ENCODE measurements around the gene ADRA1B. TPM values are rescaled to one million over a fixed set of nuclear protein-coding genes. Genes with fewer than 3 reads are reported as not detected.

Gene ADRA1B
- total RNA-seq, 2 experiments from 2014 or later, result not detected

DNA sequence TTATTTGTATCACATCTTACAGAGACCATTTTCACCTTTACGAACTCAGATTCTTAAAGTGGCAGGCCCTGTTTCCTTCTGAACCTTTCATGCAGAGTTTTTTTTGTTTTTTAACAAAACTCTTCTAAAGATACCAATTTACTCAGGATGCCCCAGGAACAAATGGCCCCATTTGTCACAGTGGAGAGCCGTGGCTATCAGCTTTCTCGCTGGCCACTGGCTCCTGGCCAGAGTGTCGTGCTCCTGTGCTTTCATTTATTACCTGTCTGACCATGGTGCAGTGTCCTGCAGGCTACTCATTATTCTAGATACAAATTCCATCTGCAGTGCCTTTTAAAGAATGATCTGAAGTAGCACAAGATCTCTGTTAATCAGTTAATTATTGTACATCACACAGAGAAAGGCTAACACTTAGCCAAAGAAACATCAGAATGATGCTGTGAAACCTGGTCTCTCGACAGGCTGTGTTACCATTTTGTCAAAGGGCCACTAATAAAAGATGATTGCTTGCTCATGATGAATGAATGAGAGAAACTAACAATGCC lies 27.8 kb downstream of the ADRA1B start:
- Mint-ChIP-seq H3K4me1 (ENCODE audit: low read depth) (no peaks in the 10 kb centered on the region), H3K9me3 (no peaks in the 10 kb centered on the region), H3K27me3 (peaks cover 15% of the 10 kb centered on the region), H3K36me3 (no peaks in the 10 kb centered on the region), H3K27ac (no peak overlapping the region), H3K4me3 (no peak overlapping the region)
- intact Hi-C loops (cut with micrococcal nuclease), result no loop called here
- no peak for DNase-seq
- ChIA-PET CTCF (no interaction called here), POLR2A (no interaction called here)

DNA sequence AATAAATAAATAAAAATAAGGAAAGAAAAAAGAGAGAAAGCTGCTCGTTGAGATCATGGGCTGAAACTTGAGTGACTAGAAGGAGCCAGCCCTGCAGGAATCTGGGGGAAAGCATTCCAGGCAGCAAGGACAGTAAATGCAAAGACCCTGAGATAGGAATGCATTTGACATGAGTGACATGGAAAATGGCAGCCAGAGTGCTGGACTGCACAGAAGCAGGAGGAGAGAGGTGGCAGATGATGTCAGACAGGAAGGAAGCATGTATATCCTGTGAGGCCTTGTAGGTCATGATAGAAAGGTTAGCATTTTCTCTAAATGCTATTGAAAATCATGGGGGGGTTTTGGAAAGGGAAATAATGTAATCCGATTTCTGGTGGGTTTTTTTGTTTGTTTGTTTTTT lies 29.1 kb downstream of the ADRA1B start:
- H3K9me3 Mint-ChIP-seq, result no peaks in the 10 kb centered on the region
- H3K27ac Mint-ChIP-seq, result no peak overlapping the region
- peaks cover 18% of the 10 kb centered on the region for H3K27me3 Mint-ChIP-seq
- ChIA-PET CTCF (no interaction called here), POLR2A (no interaction called here)
- H3K36me3 Mint-ChIP-seq, result no peaks in the 10 kb centered on the region
- no peak for DNase-seq
- no peaks in the 10 kb centered on the region for H3K4me1 Mint-ChIP-seq (ENCODE audit: low read depth)
- H3K4me3 Mint-ChIP-seq, result no peak overlapping the region
- intact Hi-C loops (cut with micrococcal nuclease), result no loop called here

DNA sequence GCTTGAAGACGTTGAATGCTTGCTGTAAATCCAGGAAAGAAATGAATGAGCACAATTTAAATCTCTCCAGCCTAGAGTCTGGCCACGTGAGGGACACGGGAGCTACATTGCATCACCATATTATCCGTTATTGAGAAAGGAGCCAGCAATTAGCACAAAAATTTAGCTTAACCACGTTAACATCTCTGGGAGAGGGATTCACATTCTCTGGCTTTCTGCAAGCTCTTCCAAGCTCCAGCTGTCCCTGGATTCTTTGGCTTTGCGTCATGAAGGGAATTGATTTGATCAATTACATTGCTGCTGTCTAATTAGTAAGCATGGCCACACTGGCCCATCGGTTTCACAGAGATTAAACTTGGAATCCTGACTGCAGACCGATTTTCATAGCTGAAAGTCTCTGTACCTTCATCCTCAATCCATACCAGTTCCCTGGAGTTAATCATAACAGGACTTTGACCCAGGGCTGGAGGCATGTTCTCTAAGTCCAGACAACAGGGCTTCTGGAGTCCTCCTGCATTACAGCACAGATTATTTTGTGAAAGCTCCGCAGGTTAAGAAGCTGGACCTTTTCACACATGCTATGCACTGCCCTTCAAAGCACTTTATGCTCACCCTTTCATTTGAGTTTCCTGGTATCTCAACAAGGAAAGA lies 31.6 kb downstream of the ADRA1B start:
- ChIA-PET POLR2A (no interaction called here), CTCF (no interaction called here)
- Mint-ChIP-seq H3K4me1 (ENCODE audit: low read depth) (no peaks in the 10 kb centered on the region), H3K27ac (no peak overlapping the region), H3K9me3 (no peaks in the 10 kb centered on the region), H3K36me3 (no peaks in the 10 kb centered on the region), H3K27me3 (peaks cover 10% of the 10 kb centered on the region), H3K4me3 (no peak overlapping the region)
- intact Hi-C loops (cut with micrococcal nuclease), result no loop called here
- DNase-seq, result no peak

DNA sequence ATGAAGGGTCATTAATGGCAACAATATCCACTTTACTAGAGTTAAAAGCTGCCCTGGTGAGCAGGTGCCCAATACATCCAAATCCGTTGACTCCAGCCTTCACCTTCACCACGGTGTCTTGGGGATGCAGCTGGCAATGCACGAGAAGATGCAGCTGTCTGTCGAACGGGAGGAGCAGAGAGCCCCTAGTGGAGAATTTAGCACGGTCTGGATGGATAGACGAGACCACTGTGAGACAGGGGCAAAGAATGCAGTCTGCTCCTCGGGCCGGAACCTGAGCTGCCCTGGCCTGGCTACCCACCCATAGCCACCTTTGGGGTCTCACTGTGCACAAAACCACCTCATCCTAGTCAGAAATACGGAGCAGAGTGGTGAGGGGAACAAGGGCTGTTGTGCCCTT lies 35.1 kb downstream of the ADRA1B start:
- Mint-ChIP-seq H3K27ac (no peak overlapping the region), H3K9me3 (no peaks in the 10 kb centered on the region), H3K27me3 (peaks cover 9% of the 10 kb centered on the region), H3K4me1 (ENCODE audit: low read depth) (no peaks in the 10 kb centered on the region), H3K36me3 (no peaks in the 10 kb centered on the region), H3K4me3 (no peak overlapping the region)
- intact Hi-C loops (cut with micrococcal nuclease), result no loop called here
- ChIA-PET POLR2A (no interaction called here), CTCF (interaction anchor here (0.6 to 1.0 kb wide), 2 partner anchors 36 to 495 kb away, joined by 3 to 4 read pairs; no protein-coding TSS in a partner anchor)
- DNase-seq, result no peak

DNA sequence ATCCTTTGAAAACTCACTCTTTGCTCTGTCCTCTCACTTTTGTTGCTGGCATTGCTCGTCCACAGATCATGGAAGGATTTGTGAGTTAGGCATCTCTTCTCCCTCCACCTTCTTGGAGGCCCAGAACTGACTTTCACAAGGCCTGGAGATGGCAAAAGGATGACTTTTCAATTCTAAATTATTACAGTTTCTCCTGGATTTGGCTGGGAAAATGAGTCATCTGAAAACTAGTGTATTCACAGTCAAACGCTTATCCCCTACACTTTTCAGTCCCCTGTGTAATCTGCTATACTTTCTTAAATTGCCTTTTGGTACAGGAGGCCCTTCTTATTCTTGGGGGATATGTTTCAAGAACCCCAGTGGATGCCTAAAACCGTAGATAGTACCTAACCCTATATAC lies 35.6 kb downstream of the ADRA1B start:
- H3K36me3 Mint-ChIP-seq, result no peaks in the 10 kb centered on the region
- no peak overlapping the region for H3K4me3 Mint-ChIP-seq
- ChIA-PET POLR2A (no interaction called here), CTCF (no interaction called here)
- H3K27me3 Mint-ChIP-seq, result peaks cover 6% of the 10 kb centered on the region
- H3K4me1 Mint-ChIP-seq (ENCODE audit: low read depth), result no peaks in the 10 kb centered on the region
- H3K27ac Mint-ChIP-seq, result no peak overlapping the region
- no peaks in the 10 kb centered on the region for H3K9me3 Mint-ChIP-seq
- DNase-seq, result no peak
- intact Hi-C loops (cut with micrococcal nuclease), result no loop called here

DNA sequence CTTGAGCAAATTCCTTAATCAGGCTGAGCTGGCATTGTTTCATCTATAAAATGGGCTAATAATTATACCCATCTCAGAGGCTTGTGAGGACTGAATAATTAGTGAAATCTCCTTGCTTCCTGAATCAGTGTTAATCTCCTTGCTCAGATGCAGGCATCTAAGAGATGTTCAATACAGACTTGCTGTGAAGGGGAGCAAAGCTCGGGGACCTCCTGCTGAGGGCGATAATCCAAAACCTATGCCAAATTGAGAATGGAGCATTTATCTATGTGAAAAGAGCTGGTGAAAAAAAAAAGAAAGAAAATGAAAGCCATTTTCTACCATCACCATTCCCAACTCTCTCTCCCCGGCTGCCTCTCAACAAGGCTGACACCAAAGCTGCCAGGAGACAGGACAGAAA lies 37.3 kb downstream of the ADRA1B start:
- Mint-ChIP-seq H3K4me3 (no peak overlapping the region), H3K4me1 (ENCODE audit: low read depth) (no peaks in the 10 kb centered on the region), H3K27ac (no peak overlapping the region), H3K9me3 (no peaks in the 10 kb centered on the region), H3K27me3 (peaks cover 5% of the 10 kb centered on the region), H3K36me3 (no peaks in the 10 kb centered on the region)
- intact Hi-C loops (cut with micrococcal nuclease), result no loop called here
- no peak for DNase-seq
- ChIA-PET POLR2A (no interaction called here), CTCF (interaction anchor here (0.7 to 1.8 kb wide), 3 partner anchors 14 to 428 kb away, joined by 3 to 6 read pairs (median 3); no protein-coding TSS in a partner anchor)

DNA sequence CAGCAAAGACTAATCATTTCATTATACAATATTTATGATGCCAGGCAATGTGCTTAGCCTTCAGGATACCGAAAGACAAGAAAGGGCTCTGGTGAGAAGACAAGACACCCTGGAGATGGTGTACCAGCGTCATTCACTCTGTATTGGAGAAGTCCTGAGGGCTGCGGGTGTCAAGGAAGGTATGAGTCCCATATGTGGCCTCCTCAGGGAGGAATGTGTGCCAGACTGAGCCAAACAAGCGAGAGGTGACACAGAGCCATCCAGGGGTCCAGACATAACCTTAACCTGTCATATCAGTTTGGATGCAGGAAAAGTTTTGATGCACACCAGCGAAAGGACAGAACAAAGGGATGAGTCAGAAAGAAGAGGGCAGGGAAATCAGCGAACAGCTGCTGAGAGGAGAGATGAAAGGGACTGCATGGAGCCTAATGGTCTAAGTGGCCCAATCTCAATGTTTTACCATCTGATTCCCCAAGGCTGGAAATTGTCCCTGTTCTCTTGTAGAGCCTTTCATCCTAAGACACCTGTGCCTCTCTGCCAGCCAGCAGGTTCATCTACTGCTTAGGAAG lies 38.9 kb downstream of the ADRA1B start:
- H3K27ac Mint-ChIP-seq, result no peak overlapping the region
- intact Hi-C loops (cut with micrococcal nuclease), result no loop called here
- H3K27me3 Mint-ChIP-seq, result no peaks in the 10 kb centered on the region
- H3K4me3 Mint-ChIP-seq, result no peak overlapping the region
- no peaks in the 10 kb centered on the region for H3K36me3 Mint-ChIP-seq
- no peaks in the 10 kb centered on the region for H3K4me1 Mint-ChIP-seq (ENCODE audit: low read depth)
- ChIA-PET POLR2A (no interaction called here), CTCF (no interaction called here)
- no peak for DNase-seq
- H3K9me3 Mint-ChIP-seq, result no peaks in the 10 kb centered on the region

DNA sequence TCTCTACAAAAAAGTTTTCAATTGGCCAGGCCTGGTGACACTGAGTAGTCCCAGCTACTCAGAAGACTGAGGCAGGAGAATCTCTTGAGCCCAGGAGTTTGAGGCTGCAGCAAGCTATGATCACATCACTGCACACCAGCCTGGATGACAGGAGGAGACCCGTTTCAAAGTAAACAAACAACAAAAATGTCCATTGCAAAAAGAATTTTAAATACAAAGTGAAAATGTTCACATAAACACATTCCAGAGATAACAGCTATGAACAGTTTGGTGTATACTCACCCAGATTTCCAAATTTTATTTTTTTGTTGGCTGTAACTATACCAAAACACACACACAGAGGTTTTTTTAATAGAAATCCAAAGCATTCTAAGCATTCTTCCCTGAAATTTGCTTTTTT lies 39.8 kb downstream of the ADRA1B start:
- Mint-ChIP-seq H3K27me3 (no peaks in the 10 kb centered on the region), H3K27ac (no peak overlapping the region), H3K9me3 (no peaks in the 10 kb centered on the region), H3K36me3 (no peaks in the 10 kb centered on the region), H3K4me1 (ENCODE audit: low read depth) (no peaks in the 10 kb centered on the region), H3K4me3 (no peak overlapping the region)
- CTCF ChIA-PET, result no interaction called here
- no peak for DNase-seq
- intact Hi-C loops (cut with micrococcal nuclease), result no loop called here
- POLR2A ChIA-PET, result no interaction called here

DNA sequence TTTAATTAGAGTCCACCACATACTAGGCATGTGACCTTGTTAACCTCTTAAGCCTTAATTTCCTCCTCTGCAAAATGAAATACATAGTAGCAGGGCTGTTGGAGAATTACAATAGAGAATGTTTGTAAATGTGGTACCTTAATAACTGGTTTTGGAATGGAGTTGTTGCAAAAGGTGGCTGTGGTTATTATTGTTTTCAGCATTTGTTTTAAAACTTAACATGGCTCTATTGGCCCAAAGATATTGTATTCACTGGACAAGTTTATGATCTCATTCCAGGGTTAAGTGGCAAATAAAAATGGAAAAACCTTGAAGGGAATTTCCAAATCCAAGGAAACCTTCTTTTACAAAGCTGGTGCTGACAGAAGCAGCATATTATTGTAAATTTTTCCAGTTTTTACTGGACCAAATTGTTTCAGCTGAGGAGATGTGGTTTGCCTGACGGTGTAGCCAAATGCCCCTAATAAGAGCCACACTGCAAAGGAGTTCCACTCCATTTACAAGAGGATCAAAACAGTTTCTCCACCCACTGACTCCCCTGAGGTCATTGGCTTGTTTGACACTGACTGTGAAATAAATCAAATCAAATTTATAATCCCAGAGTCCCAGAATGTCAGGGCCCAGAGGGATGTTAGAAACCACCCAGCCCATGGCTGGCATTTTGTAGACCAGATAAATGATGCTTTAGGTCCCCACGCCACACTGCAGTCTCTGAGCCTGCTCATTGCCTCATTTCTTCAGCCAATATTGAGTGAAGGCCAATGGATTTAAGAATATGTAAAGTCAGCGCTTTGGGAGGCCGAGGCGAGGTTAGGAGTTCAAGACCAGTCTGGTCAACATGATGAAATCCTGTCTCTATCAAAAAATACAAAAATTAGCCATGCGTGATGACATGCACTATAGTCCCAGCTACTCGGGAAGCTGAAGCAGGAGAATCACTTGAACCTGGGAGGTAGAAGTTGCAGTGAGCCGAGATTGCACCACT lies 45.2 kb downstream of the ADRA1B start:
- intact Hi-C loops (cut with micrococcal nuclease), result no loop called here
- CTCF ChIA-PET, result no interaction called here
- Mint-ChIP-seq H3K27ac (no peak overlapping the region), H3K4me3 (no peak overlapping the region), H3K4me1 (ENCODE audit: low read depth) (no peaks in the 10 kb centered on the region), H3K27me3 (peaks cover 16% of the 10 kb centered on the region), H3K36me3 (no peaks in the 10 kb centered on the region), H3K9me3 (no peaks in the 10 kb centered on the region)
- DNase-seq, result no peak
- POLR2A ChIA-PET, result no interaction called here

DNA sequence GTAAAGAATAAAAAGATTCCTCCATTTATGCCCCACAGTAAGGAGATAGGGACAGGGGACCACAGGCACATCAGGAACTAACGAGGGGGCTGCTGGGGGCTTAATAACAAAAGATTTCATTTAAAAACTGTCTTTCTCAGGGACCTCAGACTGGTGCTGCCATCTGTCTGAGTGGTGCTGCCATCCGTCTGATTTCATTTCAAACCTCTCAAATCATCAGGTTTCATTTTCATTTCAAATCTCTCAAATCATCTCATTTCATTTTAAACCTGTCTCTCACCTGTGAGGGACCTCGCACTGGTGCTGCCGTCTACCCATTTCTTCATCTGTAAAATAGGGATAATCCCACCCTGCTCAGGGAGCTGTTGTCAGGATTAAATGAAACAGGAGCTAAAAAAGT lies 45.9 kb downstream of the ADRA1B start:
- Mint-ChIP-seq H3K4me3 (no peak overlapping the region), H3K27me3 (peaks cover 20% of the 10 kb centered on the region), H3K27ac (no peak overlapping the region), H3K4me1 (ENCODE audit: low read depth) (no peaks in the 10 kb centered on the region), H3K36me3 (no peaks in the 10 kb centered on the region), H3K9me3 (no peaks in the 10 kb centered on the region)
- DNase-seq, result no peak
- ChIA-PET CTCF (interaction anchor here (0.5 to 1.2 kb wide), 2 partner anchors 25 to 28 kb away, joined by 3 to 5 read pairs; no protein-coding TSS in a partner anchor), POLR2A (no interaction called here)
- intact Hi-C loops (cut with micrococcal nuclease), result no loop called here

DNA sequence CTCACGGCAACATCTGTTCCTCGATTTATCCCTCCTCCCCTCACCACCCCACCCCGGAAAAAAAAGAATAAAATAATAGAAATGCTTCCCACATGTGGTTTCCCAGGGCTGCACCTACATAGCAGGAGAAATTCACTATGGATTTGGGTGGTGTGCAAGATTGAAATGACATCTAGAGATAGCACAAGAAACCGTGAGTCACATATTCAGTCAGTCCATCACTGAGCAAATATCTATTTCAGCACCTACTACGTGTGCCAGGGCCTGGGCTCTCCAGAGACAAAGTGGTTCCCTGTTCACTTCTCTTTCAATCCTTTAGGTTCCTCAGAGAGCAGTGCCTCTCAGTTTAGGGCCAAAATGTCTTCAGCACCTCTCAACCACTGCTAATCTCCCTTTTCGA lies 47.7 kb downstream of the ADRA1B start:
- H3K9me3 Mint-ChIP-seq, result no peaks in the 10 kb centered on the region
- H3K4me3 Mint-ChIP-seq, result no peak overlapping the region
- intact Hi-C loops (cut with micrococcal nuclease), result no loop called here
- H3K36me3 Mint-ChIP-seq, result no peaks in the 10 kb centered on the region
- H3K4me1 Mint-ChIP-seq (ENCODE audit: low read depth), result no peaks in the 10 kb centered on the region
- H3K27ac Mint-ChIP-seq, result no peak overlapping the region
- ChIA-PET POLR2A (interaction anchor here (0.6 kb wide), 1 partner anchor 46 kb away, joined by 3 read pairs; no protein-coding TSS in a partner anchor), CTCF (interaction anchor here (0.8 kb wide), 1 partner anchor 519 kb away, joined by 4 read pairs; no protein-coding TSS in a partner anchor)
- DNase-seq, result no peak
- peaks cover 29% of the 10 kb centered on the region for H3K27me3 Mint-ChIP-seq

Measured in activated CD4-positive, alpha-beta memory T cell treated with anti-CD3 and anti-CD28 coated beads for 36 hours (primary cell).